ENCODE results near the gene C5orf24.

DNA sequence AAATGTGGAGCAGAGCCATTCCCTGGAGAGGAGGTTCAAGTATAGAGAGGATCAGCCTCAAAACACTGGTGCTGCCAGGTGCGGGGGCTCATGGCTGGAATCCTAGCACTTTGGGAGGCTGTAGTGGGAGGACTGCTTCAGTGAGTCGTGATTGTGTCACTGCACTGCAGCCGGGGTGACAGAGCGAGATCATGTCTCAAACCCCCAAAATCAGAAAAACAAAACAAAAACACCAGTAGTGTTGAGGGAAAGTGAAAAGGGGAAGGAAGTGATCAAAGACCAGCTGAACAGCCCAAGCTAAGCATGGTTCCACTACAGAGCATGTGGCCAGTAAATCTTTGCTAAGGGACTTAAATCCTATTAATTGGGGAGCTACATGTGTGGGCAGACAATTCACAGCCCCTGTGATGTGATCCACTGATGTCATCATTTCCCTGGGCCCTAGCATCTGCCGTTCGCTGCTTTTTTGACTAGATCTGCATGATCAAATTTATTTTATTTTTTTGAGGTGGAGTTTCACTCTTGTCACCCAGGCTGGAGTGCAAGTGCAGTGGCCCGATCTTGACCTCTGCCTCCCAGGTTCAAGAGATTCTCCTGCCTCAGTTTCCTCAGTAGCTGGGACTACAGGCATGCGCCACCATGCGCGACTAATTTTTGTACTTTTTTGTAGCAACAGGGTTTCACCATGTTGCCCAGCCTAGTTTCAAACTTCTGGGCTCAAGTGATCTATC is 56.5 kb downstream of the C5orf24 start:
- TF ChIP-seq TCF4 (CRISPR knock-in tag; IDR thresholded peaks at IDR 0.05; ENCODE audit: borderline replicate concordance), result no peak
- no peak for TF ChIP-seq SNAI2 (CRISPR knock-in tag; IDR thresholded peaks at IDR 0.05)
- TF ChIP-seq, protein P1, sequence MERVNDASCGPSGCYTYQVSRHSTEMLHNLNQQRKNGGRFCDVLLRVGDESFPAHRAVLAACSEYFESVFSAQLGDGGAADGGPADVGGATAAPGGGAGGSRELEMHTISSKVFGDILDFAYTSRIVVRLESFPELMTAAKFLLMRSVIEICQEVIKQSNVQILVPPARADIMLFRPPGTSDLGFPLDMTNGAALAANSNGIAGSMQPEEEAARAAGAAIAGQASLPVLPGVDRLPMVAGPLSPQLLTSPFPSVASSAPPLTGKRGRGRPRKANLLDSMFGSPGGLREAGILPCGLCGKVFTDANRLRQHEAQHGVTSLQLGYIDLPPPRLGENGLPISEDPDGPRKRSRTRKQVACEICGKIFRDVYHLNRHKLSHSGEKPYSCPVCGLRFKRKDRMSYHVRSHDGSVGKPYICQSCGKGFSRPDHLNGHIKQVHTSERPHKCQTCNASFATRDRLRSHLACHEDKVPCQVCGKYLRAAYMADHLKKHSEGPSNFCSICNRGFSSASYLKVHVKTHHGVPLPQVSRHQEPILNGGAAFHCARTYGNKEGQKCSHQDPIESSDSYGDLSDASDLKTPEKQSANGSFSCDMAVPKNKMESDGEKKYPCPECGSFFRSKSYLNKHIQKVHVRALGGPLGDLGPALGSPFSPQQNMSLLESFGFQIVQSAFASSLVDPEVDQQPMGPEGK (CRISPR knock-in tag; IDR thresholded peaks at IDR 0.05; ENCODE audit: borderline replicate concordance), result no peak
- no peak for TF ChIP-seq PPARA (CRISPR knock-in tag; IDR thresholded peaks at IDR 0.05; ENCODE audit: borderline replicate concordance)
- no peak for TF ChIP-seq CSDC2 (CRISPR knock-in tag; IDR thresholded peaks at IDR 0.05)
- no peak for TF ChIP-seq RARB (CRISPR knock-in tag; IDR thresholded peaks at IDR 0.05)
